GM18867 (cell line): ENCODE measurements around the gene C6orf89.
A peak's percentile ranks its signal among the peaks of the same experiment; 100 is the strongest.

ENCODE experiments used
- ATAC-seq: cut with Tn5 transposase; IDR thresholded peaks from one replicate; pipeline ENCODE4 v1.9.1; 2021; ENCODE audit warnings: mild to moderate bottlenecking, moderate library complexity; ENCODE audit not compliant: unreplicated experiment

The C6orf89 gene

GRCh38 chr6:36885461-36886401 is at the start of gene C6orf89:
TSS of gene C6orf89 (plus strand) at chr6:36885952. CDS start at chr6:36899445, 13,493 bp downstream.
- peak; percentile 95 for ATAC-seq

- ATAC-seq = no peak
These were observed 49.4 kb upstream of the C6orf89 start for GRCh38 chr6:36836111-36837021.

- ATAC-seq = no peak
These were observed 48.8 kb upstream of the C6orf89 start for GRCh38 chr6:36837022-36837339.

- no peak for ATAC-seq
These were observed 48.1 kb upstream of the C6orf89 start for GRCh38 chr6:36837686-36838085.

- ATAC-seq = no peak
These were observed 46.6 kb upstream of the C6orf89 start, which contains the start of gene CPNE5 for GRCh38 chr6:36838896-36839748. TSS of gene CPNE5 (minus strand) at chr6:36839444. CDS start at chr6:36839377, 67 bp downstream.

GRCh38 chr6:36839749-36840431 is 45.9 kb upstream of the C6orf89 start:
- no peak for ATAC-seq

- no peak for ATAC-seq
These were observed 45.0 kb upstream of the C6orf89 start for GRCh38 chr6:36840432-36841403.

GRCh38 chr6:36841756-36842155 is 44.0 kb upstream of the C6orf89 start:
- ATAC-seq = no peak

- no peak for ATAC-seq
These were observed 42.6 kb upstream of the C6orf89 start for GRCh38 chr6:36843170-36843569.

GRCh38 chr6:36844232-36845170 is 41.3 kb upstream of the C6orf89 start:
- ATAC-seq = no peak

GRCh38 chr6:36845233-36845632 is 40.5 kb upstream of the C6orf89 start:
- ATAC-seq = no peak

- no peak for ATAC-seq
These were observed 38.6 kb upstream of the C6orf89 start for GRCh38 chr6:36847152-36847551.

- ATAC-seq = no peak
These were observed 37.8 kb upstream of the C6orf89 start for GRCh38 chr6:36847991-36848390.

GRCh38 chr6:36848658-36849441 is 36.9 kb upstream of the C6orf89 start:
- no peak for ATAC-seq

GRCh38 chr6:36850021-36850420 is 35.7 kb upstream of the C6orf89 start:
- no peak for ATAC-seq

- no peak for ATAC-seq
These were observed 34.6 kb upstream of the C6orf89 start for GRCh38 chr6:36851149-36851614.

- ATAC-seq = no peak
These were observed 34.1 kb upstream of the C6orf89 start for GRCh38 chr6:36851626-36852025.
